HG03060 (cell line): ENCODE measurements around the gene MYCN.
"Not testable (repeated sequence)": the region's sequence is repeated elsewhere in the genome, so short reads cannot be mapped to it uniquely, and the experiment has no call there.

Source experiments
- ATAC-seq: cut with Tn5 transposase; IDR thresholded peaks from one replicate; pipeline ENCODE4 v1.9.1; 2021; ENCODE audit warnings: low read depth, moderate number of reproducible peaks; ENCODE audit not compliant: unreplicated experiment

Gene MYCN

DNA sequence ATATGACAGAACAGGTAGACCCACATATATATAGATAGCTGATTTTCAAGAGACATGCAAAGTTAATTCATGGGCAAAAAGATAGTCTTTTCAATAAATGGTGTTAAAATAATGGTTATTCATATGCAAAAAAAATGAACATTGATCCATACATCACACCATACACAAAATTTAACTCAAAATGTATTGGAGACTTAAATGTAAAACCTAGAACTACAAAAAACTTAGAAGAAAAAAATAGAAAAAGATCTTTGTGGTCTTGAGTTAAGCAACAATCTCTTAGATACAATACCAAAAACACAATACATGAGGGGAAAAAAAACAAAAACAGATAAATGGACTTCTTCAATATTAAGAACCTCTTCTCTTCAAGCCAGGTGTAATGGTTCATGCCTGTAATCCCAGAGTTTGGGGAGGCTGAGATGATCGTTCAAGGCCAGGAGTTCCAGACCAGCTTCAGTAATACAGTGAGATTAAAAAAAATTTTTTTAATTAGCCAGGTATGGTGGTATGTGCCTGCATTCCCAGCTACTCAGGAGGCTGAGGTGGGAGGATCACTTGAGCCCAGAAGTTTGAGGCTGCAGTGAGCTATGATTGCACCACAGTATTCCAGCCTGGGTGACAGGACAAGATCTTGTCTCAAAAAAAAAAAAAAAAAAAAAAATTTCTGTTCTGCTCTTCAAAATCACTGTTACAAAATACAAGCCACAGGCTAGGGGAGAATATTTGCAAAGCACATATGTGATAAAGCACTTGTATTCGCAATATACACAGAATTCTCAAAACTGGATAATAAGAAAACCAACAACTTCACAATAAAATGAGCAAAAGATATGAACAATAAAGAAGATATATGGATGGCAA is 32.7 kb upstream of the MYCN start:
- no peak for ATAC-seq

DNA sequence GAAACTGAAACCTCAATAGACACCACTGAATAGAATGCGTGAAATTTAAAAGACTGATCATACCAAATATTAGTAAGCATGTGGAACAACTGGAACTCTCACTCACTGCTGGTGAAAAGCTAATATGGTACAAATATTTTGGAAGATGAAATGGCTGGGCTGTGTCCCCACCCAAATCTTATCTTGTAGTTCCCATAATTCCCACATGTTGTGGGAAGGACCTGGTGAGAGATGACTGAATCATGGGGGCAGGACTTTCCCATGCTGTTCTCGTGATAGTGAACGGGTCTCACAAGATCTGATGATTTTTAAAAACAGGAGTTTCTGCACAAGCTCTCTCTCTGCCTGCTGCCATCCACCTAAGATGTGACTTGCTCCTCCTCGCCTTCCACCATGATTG is 32.0 kb upstream of the MYCN start:
- ATAC-seq, result no peak

DNA sequence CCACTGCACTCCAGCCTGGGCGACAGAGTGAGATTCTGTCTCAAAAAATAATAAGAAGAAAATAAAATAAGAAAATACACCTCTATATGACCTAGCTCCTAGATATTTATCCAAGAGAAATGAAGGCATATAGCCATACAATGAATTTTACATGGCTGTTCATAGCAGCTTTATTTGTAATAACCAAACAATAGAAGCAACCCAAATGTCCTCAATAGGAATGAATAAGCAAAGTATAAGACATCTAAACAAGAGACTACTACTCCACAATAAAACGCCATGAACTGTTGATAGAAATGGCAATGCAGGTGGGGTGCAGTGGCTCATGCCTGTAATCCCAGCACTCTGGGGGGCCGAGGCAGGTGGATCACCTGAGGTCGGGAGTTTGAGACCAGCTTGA is 31.2 kb upstream of the MYCN start:
- ATAC-seq, result no peak

DNA sequence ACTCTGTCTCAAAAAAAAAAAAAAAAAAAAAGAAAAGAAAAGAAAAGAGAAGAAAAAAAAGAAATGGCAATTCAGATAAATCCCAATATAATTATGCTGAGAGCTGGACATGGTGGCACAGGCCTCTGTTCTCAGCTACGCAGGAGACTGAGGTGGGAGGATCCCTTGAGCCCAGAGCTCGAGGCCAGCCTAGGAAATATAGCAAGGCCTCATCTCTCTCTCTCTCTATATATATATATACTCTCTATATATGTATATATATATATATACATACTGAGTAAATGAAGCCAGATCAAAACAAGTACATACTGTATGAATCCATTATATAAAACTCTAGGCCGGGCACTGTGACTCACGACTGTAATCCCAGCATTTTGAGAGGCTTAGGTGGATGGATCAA is 30.6 kb upstream of the MYCN start:
- ATAC-seq, result no peak

DNA sequence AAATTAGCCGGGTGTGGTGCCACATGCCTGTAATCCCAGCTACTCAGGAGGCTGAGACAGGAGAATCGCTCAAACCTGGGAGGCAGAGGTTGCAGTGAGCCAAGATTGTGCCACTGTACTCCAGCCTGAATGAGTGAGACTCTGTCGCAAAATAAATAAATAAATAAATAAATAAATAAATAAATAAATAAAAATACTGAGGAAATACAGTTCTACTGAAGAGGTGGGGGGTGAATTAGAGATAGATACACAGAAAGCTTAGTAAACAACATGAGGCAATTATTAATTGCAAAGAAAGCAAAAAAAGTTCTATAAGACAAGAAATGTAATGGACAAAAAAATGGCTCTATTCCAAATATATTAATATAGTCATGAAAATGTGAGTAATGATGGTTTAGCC is 29.1 kb upstream of the MYCN start:
- not testable (repeated sequence) for ATAC-seq

DNA sequence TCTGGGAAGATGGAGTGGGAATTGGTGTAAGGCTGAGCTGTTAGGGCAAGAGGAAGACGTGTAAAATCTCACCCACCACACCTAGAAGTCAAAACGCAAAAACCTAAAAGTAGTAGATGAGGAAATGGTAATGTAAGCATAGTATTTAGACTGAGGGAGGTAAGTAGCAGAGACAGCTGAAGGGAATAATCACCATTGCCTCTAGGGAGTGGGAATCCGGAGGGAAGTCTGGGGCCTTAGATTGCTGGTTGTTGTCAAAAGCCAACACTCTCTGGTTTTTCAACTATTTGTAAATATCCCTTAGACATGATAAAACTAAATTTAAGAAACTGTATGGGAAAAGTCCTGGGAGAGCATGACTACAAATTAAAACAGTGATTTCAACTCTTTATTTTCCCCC is 28.7 kb upstream of the MYCN start:
- no peak for ATAC-seq

DNA sequence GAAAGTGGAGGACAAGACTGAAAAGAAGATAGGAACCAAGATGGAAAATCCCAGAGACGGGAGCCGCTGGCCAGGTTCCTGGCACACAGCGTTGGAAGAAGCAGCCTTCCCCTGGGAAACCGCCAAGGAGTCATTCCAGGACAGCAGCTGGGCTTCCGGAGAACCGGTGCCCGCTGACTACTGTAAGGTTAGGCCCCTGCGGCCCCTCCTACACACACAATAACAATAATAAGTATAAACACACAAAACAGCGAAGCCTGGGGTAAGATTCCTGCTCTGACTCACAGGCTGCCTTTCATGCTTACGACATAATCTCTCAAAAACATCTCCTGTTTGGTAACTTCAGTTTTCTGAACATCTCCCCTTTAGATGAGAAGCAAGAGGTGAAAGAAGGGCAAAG is 28.1 kb upstream of the MYCN start:
- no peak for ATAC-seq

DNA sequence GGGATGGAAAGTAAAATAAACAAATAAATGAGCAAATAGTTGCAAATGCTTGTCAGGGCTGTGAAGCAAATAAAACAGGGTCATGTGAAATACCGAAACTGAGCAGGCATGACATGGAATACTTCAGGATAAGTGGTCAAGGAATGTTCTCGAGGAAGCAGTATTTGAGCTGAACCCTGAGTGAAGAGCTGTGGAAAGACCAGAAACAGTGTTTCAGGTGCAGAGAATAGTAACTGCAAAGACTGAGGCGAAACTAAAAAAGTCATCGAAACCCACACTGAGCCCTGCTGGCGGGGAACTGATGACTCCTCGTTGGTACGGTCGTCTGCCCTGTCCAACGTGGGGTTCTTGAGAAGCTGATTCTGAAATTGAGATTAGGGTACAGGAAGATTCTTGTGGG is 27.2 kb upstream of the MYCN start:
- ATAC-seq, result no peak

DNA sequence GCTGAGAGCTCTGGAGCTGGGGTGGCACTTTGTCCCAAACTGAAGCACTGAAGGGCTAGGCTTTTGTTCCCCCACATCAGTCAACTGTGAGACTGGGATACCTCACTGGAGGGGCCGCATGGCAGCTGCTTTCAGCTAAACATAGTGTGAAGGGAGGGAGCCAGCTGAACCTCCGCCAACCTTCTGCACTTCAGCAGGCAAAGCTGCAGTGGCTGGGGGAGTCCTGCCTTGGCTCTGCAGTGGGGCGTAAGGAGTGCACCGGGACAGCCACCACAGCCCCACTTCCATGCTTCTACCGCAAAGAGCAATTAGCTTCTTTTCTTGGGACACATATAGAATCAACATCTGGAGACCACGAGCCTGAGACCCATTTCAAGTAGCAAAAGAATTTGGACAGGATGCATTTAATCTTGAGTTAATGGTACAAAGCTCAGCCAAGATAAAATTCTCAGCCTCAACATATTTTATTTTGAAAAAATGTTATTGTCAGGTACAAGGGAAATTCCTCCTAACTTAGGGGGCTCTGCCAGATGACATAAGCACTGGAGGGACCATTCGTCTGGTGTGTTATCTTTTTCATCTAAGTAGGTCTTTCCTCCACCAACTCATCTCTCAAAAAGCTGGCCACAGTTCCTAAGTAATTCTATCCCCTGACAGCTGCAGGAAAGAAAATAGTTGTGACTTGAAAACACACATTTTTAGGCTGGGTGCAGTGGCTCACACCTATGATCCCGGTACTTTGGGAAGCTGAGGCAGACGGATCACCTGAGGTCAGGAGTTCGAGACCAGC is 25.6 kb upstream of the MYCN start:
- ATAC-seq, result no peak

DNA sequence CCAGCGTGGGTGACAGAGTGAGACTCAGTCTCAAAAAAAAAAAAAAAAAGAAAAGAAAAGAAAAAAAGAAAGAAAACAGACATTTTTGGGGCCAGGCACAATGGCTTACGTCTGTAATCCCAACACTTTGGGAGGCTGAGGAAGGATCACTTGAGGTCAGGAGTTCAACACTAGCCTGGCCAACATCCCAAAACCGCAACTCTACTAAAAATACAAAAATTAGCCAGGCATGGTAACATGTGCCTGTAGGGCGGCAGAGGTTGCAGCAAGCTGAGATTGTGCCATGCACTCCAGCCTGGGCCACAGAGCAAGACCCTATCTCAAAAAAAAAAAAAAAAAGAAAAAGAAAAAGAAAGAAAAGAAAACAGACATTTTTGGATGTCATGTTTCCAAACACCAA is 24.8 kb upstream of the MYCN start:
- not testable (repeated sequence) for ATAC-seq

DNA sequence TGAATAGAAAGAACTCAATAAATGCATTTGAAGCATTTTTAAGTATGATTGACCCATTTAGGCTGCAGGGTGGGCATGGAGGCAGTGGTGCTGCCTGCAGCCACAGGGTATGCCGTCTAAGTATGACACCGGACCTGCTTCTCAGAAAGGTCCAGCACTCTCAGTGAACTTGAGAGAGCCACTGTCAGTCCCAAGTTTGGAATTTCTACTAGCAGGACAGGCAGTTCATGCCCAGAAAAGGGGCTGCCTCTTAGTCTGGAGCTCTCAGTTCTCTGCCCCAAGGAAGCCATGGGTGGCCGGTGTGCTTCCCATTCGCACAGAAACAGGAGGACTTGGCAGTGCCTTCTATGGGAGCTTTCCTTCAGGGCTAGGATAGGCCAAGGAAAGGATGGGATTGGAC is 24.0 kb upstream of the MYCN start:
- ATAC-seq, result no peak

DNA sequence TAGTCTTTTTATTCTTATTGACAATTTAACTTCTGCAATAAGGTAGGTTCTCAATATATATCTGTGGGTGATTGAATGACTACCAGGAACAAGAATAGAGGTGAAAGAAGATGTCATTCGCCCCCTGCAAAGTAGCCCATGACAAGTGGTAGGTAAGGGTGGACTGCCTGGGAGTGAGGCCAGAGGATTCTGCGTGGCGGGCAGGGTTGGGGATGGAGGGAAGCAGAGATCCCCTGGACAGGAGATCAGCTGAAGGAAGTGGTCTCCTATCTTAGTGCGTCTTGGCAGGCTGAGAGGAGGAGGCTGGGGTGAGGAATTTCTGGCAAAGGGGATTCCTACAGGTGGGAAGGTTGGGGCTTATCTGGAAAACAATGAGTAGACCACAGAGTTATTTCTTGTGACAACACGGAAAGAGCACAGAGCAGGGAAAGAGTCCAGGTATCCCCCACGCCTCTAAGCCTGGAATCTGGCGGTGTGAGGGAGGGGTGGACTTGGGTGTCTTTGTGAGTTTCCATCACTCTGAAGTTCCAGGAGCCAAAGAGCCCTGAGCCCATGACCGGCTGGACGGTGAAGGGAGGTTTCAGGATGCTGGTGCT is 21.5 kb upstream of the MYCN start:
- ATAC-seq, result no peak

DNA sequence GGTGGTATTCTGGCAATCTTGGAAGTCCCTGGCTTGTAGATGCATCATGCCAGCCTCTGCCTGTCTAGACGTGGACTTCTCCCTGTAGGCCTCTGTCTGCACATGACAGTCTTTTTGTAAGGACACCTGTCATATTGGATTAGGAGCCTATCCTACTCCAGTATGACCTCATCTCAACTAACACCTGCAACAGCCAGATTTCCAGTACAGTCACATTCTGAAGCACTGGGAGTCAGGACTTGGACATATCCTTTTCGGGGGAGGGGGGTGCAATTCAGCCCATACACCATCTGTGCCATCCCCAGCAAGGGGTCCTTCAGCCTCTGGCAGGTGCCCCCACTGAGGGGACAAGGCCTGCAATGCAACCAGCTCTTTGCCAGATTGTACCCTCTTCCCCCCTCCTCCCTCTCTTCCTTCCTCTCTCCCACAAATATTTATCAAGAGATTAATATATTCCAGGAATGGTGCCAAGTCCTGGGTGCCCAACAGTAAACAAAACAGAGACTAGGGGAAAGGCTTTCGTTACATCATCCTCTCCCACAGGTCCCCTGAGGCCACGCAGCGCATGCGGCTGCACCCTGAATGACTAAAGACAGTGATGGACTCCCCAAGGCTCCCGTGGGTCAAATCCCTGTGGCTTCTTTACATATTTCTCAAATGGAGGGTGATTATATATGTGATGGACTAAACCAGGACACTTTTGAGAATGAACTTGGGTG is 20.5 kb upstream of the MYCN start:
- no peak for ATAC-seq

DNA sequence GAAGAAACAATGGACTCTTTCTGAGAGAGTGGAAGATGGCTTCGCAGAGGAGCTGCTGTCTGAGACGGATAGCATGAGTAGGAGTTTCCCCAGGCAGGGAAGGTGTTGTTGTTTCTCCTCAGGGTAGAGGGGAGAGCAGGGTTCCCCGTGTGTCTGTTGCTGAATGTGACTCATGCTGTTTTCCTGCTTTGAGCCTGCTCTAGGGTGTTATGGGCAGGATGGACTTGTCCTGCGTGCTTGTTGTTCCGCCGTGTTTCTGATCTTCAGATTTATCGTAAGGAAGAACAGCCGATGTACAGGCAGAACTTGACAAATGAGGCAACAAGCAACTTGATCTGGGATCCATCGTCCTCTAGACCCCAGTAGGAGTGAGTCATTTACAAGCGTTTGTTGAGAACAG is 19.7 kb upstream of the MYCN start:
- ATAC-seq, result no peak

DNA sequence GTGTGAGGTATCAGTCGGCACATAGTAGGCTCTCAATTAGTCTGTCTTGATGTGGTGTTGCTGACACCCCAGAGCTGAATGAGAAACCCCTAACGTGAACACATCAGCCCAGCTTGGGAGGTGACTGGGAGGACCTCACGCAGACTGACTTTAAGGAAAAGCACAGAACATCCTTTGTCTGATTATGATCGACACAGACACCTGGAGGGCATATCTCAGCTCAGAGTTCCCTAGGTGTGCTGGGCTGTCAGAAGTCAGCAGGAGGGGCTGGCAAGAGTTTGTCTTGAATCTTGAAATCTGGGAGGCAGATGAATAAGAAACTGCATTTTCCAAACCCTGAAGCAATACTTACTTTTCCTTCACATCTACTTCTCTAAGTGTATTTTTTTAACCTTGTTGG is 16.8 kb upstream of the MYCN start:
- no peak for ATAC-seq

DNA sequence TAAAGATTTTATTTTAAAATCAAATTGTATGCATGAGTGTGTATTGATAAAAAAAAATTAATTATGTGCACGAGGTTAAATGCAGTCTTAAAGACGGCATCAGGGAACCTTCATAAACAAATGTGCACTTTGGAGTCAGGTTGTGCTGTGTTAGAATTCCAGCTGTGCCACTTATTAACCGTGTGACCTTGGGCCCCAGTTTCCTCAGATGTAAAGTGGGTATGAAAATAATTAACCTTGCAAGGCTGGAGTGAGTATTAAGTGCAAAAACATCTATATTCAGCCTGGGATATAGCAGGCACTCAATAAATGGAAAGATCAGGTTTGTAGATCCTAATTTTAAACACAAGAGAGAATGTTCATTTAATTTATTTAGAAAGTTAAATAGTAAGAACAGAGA is 14.5 kb upstream of the MYCN start:
- ATAC-seq, result no peak

DNA sequence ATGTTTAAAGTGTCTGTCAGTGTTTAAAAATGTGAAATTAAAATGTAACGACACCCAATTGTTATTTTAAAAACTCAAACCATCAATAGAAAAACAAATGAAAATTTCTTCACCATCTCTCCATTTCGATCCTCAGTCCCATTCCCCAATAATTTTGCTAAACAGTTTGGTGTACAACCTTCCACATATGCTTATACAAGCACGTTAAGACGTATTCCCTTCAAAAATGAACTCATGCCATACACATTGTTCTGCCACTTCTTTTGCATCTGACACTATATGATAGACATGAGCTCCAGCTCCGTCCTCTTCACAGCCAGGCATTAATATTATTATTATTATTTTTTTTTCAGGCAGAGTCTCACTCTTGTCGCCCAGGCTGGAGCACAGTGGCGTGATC is 14.1 kb upstream of the MYCN start:
- no peak for ATAC-seq

DNA sequence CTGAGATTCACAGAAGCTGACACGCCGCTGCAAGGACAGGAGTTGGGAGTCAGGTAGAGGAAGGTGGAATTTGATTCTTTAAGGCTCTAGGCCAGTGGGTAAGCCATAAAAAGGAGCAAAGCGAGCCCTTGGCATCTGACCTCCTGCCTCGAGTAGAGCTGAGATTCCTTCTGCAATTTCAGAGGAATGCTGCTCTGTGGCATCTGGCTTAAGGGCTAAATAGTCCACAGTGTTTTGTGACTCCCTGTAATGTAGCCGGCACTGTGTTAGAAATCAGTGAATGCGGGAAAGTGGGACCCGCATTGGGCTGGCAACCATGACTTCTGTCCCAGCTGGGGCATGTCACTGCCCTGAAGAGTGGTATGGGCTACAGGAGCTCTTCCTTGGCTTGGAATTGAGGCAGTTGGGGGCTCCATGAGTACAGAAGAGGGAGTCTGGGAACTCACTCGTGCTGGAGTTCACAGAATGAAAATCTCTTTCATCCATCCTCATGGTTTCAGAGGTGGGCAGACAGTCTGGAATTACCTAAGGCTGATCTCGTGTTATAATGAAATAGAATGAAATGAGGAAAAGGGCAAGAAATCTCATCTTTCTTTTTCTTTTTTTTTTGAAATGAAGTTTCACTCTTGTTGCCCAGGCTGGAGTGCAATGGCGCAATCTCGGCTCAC is 12.7 kb upstream of the MYCN start:
- no peak for ATAC-seq

DNA sequence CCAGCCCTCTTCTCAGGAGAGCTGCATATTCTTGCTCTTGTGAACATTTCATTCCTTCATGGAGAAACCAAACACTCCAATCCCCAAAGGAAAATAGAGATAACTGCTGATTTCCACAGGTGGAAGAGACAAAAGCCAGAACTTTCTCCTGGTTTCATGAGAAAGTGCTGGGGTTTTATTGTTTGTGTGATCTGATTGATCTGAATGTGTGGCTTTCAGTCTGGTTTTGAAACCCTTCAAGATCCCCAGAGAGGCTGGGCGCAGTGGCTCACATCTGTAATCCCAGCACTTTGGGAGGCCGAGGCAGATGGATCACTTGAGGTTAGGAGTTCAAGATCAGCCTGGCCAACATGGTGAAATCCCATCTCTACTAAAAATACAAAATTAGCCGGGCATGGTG is 11.3 kb upstream of the MYCN start:
- ATAC-seq, result not testable (repeated sequence)

DNA sequence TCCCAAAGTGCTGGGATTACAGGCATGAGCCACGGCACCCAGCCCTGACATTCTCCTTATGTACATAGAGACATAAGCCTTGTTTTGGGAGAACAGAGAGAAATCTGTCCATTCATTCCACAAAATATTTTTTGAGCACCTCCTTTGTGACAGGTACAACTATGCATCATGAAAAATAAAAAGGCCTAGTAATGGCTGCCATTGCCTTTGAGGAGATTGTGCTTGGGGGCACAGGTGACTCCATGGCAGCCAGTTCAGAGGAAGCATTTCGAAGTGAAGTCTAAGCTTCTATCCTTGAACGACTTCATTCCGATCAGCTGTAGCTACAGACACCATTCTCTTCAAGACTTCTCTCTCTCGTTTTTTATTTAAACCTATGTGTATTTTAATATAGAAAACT is 10.5 kb upstream of the MYCN start:
- ATAC-seq, result no peak
